Transverse colon (tissue), 4 donors: ENCODE measurements around the gene ZNF440. TPM values are rescaled to one million over a fixed set of nuclear protein-coding genes. Genes with fewer than 3 reads are reported as not detected.
A peak's percentile ranks its signal among the peaks of the same experiment; 100 is the strongest.
"Not testable (repeated sequence)": the region's sequence is repeated elsewhere in the genome, so short reads cannot be mapped to it uniquely, and the experiment has no call there.

ENCODE experiments used
- DNase-seq: peaks from one replicate; pipeline ENCODE4 v3.0.0-alpha.2; 2019
- H3K27ac ChIP-seq, 4 donors: fragments of 200-600 bp; sonication (generic); 2 replicates each; pipeline ENCODE4 v1.5.1; 2016 to 2018; ENCODE audit warnings: inconsistent platforms in 4 of 4
- H3K27me3 ChIP-seq: fragments of 200-600 bp; sonication (generic); 2 replicates; pipeline ENCODE4 v1.5.1; 2017; ENCODE audit warnings: inconsistent platforms
- H3K36me3 ChIP-seq, 4 donors: fragments of 200-600 bp; sonication (generic); 2 replicates each; pipeline ENCODE4 v1.5.1; 2017 to 2019; ENCODE audit warnings: inconsistent platforms in 4 of 4
- H3K4me1 ChIP-seq, 4 donors: fragments of 200-600 bp; sonication (generic); 2 replicates each; pipeline ENCODE4 v1.5.1; 2017 to 2020; ENCODE audit warnings: inconsistent platforms in 4 of 4
- H3K4me3 ChIP-seq, 4 donors: fragments of 200-600 bp; sonication (generic); 1 replicate in 1 of 4; 2 replicates in 3 of 4; pipeline versions ENCODE4 v1.5.1 to v1.6.1; 2017 to 2019; ENCODE audit warnings: inconsistent platforms in 4 of 4
- H3K9me3 ChIP-seq, 2 donors: fragments of 200-600 bp; sonication (generic); 2 replicates each; pipeline ENCODE4 v1.5.1; 2017 to 2019; ENCODE audit warnings: inconsistent platforms in 2 of 2
- CTCF ChIP-seq, 5 experiments: fragments of 200-600 bp in 3 of 5; fragments of 450-650 bp in 2 of 5; sonication (generic) in 3 of 5; IDR thresholded peaks; 1 replicate in 2 of 5; 2 replicates in 3 of 5; pipeline ENCODE4 v1.5.1; 2016 to 2017; ENCODE audit warnings: antibody characterized with exemption in 5 of 5, inconsistent platforms in 3 of 5, mild to moderate bottlenecking in 2 of 5, moderate library complexity in 1 of 5
- EP300 ChIP-seq: sonication (generic); formaldehyde crosslinking; IDR thresholded peaks from one replicate; pipeline ENCODE4 v1.6.1; 2017; ENCODE audit warnings: antibody characterized with exemption, low read depth
- POLR2A ChIP-seq: fragments of 450-650 bp; IDR thresholded peaks from one replicate; pipeline ENCODE4 v1.6.1; 2016; ENCODE audit warnings: antibody characterized with exemption, mild to moderate bottlenecking, moderate library complexity
- POLR2AphosphoS5 ChIP-seq, 3 donors: sonication (generic); formaldehyde crosslinking; IDR thresholded peaks; one replicate each; pipeline ENCODE4 v1.6.1; 2016; ENCODE audit warnings: antibody characterized with exemption in 3 of 3
- WGBS, 2 donors: methylation state at CpG; one replicate each; pipeline ENCODE4 v1.1.5; 2018; ENCODE audit warnings: low coverage in 1 of 2; 5-methylcytosine and 5-hydroxymethylcytosine counted together
- in situ Hi-C, 4 donors: fragments of 200-750 bp; cut with MboI; loops; one replicate each; pipeline versions ENCODE4 v1.15.0 to v1.15.1; 2017; ENCODE audit warnings: low sequenced_read_pairs in 3 of 4, low pct_ligation_motif_present in 1 of 4, low pct_unique_long_range_greater_than_20kb in 1 of 4
- intact Hi-C: fragments of 100-400 bp; cut with DNase I; formaldehyde crosslinking; loops from one replicate; pipeline ENCODE4 v1.15.1; 2023; ENCODE audit warnings: low total_unique reads
- total RNA-seq, 4 donors: library from RNA; depleted of rRNA; stranded (reverse); fragments of >200 nt; gene quantifications; one replicate each; pipeline ENCODE4 v1.1.0, GENCODE V29; 2016

ZNF440 gene
- total RNA-seq, 4 donors from 2014 or later = 44.1 to 51.3 (median 48.2) TPM

DNA sequence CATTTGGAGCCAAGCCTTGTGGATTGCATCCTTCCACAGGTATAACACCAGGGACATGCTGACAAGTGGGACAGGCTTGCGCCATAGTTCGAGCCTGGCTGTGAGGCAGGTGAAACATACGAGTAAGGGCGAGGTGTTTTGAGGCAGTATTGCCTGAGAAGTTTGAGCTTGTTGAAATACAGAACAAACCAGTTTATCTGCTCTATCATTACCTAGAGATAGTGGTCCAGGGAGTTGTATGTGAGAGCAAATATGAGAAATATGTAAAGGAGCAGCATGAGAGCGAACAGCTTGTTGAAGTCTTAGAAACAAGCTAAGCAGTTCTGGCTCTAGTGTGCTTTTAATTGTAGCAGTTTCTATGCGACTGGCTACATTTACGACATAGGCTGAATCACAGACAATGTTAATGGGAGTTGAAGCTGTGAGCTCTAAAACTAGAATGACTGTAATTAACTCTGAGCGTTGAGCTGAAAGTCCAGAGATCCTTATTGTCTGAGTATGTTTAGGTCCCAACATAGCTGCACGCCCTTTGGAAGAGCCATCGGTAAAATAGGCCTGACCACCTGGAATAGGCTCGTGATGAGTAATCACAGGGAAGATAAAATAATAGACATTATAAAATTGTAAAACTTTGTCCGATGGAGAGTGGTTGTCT, 42.6 kb downstream of the ZNF440 start:
- H3K9me3 ChIP-seq = peaks cover 0 to 7% of the 10 kb centered on the region in 2 donors
- WGBS, 2 donors = 62 to 63% methylated on average over 7 to 12 of the region's 12 CpGs
- H3K27ac ChIP-seq = peak overlapping the region; percentile 48 to 72 (median 66)
- intact Hi-C loops (no loop called here), in situ Hi-C loops (no loop called here)
- H3K4me1 ChIP-seq = peaks cover 0 to 10% (median 4%) of the 10 kb centered on the region in 4 donors
- peak; percentile 33 for DNase-seq
- H3K27me3 ChIP-seq = no peaks in the 10 kb centered on the region
- no peaks in the 10 kb centered on the region for H3K36me3 ChIP-seq
- TF ChIP-seq POLR2AphosphoS5 (IDR thresholded peaks at IDR 0.05) (peak in 1 of 3 donors; percentile 16), POLR2A (no peak)
- no peak overlapping the region for H3K4me3 ChIP-seq

GRCh38 chr19:11860721-11861120, 46.6 kb downstream of the ZNF440 start:
- WGBS, 2 donors = 95 to 96% methylated on average over 6 to 7 of the region's 7 CpGs
- Histone ChIP-seq H3K4me3 (no peak overlapping the region), H3K9me3 (peaks cover 23% of the 10 kb centered on the region in 2 donors), H3K36me3 (peaks cover 0 to 12% (median 0%) of the 10 kb centered on the region in 4 donors), H3K4me1 (peaks cover 0 to 7% (median 3%) of the 10 kb centered on the region in 4 donors), H3K27ac (no peak overlapping the region), H3K27me3 (no peaks in the 10 kb centered on the region)
- in situ Hi-C loops = no loop called here
- no peak for DNase-seq
- TF ChIP-seq CTCF (IDR thresholded peaks at IDR 0.05) (no peak), POLR2A (no peak), EP300 (no peak), POLR2AphosphoS5 (IDR thresholded peaks at IDR 0.05) (no peak)
- intact Hi-C loops = no loop called here

DNA sequence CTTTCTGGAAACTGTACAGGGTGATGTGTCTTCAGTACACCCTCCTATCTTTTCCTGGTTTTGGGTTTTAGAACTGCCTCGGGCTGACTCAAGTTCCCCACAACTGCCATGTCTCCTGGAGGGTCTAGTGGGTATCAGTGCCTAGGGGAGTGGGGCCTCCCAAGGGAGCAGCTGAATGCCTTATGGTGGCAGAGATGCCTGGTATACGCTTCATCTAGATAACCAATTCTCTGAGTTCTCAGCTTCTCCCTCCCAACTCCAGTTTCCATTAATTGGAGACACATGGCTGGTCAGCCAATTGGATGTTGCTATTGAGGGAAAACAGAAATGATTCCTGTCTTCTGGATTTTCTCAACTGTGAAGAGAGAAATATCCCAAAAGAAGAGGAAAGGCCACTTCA, 47.2 kb downstream of the ZNF440 start:
- Histone ChIP-seq H3K4me3 (no peak overlapping the region), H3K4me1 (peaks cover 0 to 1% (median under 1%) of the 10 kb centered on the region in 4 donors), H3K27ac (no peak overlapping the region), H3K27me3 (no peaks in the 10 kb centered on the region), H3K36me3 (peaks cover 0 to 18% (median 3%) of the 10 kb centered on the region in 4 donors), H3K9me3 (peaks cover 29% of the 10 kb centered on the region in 2 donors)
- in situ Hi-C loops = no loop called here
- 82% methylated on average over 2 of the region's 2 CpGs; no CpG with 5 or more reads in 1 of the 2 donors for WGBS, 2 donors
- DNase-seq = no peak
- intact Hi-C loops = no loop called here
- no peak for TF ChIP-seq CTCF (IDR thresholded peaks at IDR 0.05)
- no peak for TF ChIP-seq EP300
- TF ChIP-seq POLR2AphosphoS5 (IDR thresholded peaks at IDR 0.05) = no peak
- TF ChIP-seq POLR2A = no peak

DNA sequence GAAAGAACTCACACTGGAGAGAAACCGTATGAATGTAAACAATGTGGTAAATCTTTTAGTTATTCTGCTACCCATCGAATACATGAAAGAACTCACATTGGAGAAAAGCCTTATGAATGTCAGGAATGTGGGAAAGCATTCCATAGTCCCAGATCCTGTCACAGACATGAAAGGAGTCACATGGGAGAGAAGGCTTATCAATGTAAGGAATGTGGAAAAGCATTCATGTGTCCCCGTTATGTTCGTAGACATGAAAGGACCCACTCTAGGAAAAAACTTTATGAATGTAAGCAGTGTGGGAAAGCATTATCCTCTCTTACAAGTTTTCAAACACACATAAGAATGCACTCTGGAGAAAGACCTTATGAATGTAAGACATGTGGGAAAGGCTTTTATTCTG, 53.7 kb downstream of the ZNF440 start:
- in situ Hi-C loops, H3K27me3 ChIP-seq, H3K4me1 ChIP-seq, H3K27ac ChIP-seq, DNase-seq, intact Hi-C loops, H3K4me3 ChIP-seq: not testable (repeated sequence)
- Histone ChIP-seq H3K36me3 (peaks cover 0 to 48% (median 17%) of the 10 kb centered on the region in 4 donors), H3K9me3 (peaks cover 53 to 83% of the 10 kb centered on the region in 2 donors)
- 91 to 95% methylated on average over 4 of the region's 4 CpGs for WGBS, 2 donors

DNA sequence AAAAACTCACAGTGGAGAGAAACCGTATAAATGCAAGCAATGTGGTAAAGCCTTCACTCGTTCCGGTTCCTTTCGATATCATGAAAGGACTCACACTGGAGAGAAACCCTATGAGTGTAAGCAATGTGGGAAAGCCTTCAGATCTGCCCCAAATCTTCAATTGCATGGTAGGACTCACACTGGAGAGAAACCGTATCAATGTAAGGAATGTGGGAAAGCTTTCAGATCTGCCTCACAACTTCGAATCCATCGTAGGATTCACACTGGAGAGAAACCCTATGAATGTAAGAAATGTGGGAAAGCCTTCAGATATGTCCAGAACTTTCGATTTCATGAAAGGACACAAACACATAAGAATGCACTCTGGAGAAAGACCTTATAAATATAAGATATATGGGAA, 54.1 kb downstream of the ZNF440 start:
- Histone ChIP-seq H3K4me3 (no peak overlapping the region), H3K9me3 (peaks cover 52 to 82% of the 10 kb centered on the region in 2 donors), H3K27ac (no peak overlapping the region), H3K27me3 (no peaks in the 10 kb centered on the region), H3K4me1 (no peaks in the 10 kb centered on the region), H3K36me3 (peaks cover 0 to 46% (median 17%) of the 10 kb centered on the region in 4 donors)
- no peak for DNase-seq
- no peak for TF ChIP-seq EP300
- no peak for TF ChIP-seq CTCF (IDR thresholded peaks at IDR 0.05)
- no peak for TF ChIP-seq POLR2A
- no peak for TF ChIP-seq POLR2AphosphoS5 (IDR thresholded peaks at IDR 0.05)
- intact Hi-C loops = no loop called here
- WGBS, 2 donors = 92 to 93% methylated on average over 4 to 8 of the region's 8 CpGs
- in situ Hi-C loops = no loop called here
